GM12892 (cell line): ENCODE data around the gene PARP1.

Experiments
- POLR2A ChIP-seq: IDR thresholded peaks from 2 replicates; pipeline ENCODE4 v1.6.1; 2011; ENCODE audit warnings: low read depth, low read length, control low read depth
- POLR2AphosphoS5 ChIP-seq: IDR thresholded peaks from 2 replicates; pipeline ENCODE4 v1.6.1; 2011; ENCODE audit warnings: low read depth, low read length, control low read depth
- TAF1 ChIP-seq: IDR thresholded peaks from 2 replicates; pipeline ENCODE4 v1.6.1; 2011; ENCODE audit warnings: low read depth, mild to moderate bottlenecking, control low read depth, low read length, borderline replicate concordance

- no peak for TF ChIP-seq POLR2A
- no peak for TF ChIP-seq TAF1
- TF ChIP-seq POLR2AphosphoS5: no peak
Measured at GRCh38 chr1:226444901-226445300, 37.0 kb upstream of the PARP1 start.
